Activated CD8-positive, alpha-beta memory T cell treated with anti-CD3 and anti-CD28 coated beads for 48 hours (primary cell): ENCODE measurements around the gene THRB.

Experiments
- DNase-seq, 3 experiments: peaks; one replicate each; pipeline ENCODE4 v3.0.0-alpha.2; 2020; ENCODE audit warnings: low read depth in 2 of 3, low spot score in 2 of 3

The THRB gene

GRCh38 chr3:24382647-24383046 lies 112.0 kb downstream of the THRB start:
- DNase-seq: no peak

- DNase-seq: no peak
Observed at GRCh38 chr3:24379936-24380335, 114.7 kb downstream of the THRB start.

GRCh38 chr3:24378313-24378712 lies 116.3 kb downstream of the THRB start:
- no peak for DNase-seq

GRCh38 chr3:24377218-24377993 lies 117.2 kb downstream of the THRB start:
- no peak for DNase-seq

DNA sequence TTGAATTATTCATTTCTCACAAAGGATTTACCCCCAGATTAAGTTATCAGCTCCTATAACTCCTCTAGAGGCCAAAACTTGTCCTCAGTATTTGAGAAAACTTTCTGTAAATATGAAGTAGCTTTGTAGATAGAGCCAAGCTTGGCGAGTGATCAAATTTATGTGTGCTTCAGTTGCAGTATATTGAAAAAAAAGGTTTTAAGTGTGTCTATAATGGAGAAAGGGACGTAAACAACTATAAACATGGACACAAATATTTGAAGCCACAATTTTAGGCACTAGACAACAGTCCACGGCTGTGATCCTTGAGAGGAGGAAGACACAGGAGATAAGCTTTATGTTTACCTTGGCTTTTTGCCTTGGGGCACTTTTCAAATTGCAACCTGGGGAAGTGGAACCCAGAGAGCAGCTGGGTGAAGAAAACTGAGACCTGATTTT lies 118.7 kb downstream of the THRB start:
- no peak for DNase-seq

DNA sequence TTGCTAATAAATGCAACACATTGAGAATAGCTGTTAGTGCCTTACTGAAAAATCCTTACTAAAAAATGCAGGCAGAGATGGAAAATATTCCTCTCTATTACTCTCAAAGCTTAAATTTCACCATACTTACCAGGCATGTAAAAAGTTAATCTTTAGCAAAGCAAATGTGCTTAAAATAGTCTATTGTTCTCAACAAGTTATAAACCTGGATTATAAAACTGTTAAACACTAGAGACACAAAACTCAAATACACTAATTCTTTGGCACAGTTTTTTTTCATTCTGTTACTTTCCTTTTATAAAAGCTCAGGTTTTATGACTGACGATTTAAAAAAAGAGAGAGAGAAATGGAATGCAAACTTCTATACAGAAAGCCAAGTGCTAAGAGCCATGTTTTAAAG lies 119.8 kb downstream of the THRB start:
- no peak for DNase-seq

GRCh38 chr3:24373198-24373959 lies 121.3 kb downstream of the THRB start:
- no peak for DNase-seq

DNA sequence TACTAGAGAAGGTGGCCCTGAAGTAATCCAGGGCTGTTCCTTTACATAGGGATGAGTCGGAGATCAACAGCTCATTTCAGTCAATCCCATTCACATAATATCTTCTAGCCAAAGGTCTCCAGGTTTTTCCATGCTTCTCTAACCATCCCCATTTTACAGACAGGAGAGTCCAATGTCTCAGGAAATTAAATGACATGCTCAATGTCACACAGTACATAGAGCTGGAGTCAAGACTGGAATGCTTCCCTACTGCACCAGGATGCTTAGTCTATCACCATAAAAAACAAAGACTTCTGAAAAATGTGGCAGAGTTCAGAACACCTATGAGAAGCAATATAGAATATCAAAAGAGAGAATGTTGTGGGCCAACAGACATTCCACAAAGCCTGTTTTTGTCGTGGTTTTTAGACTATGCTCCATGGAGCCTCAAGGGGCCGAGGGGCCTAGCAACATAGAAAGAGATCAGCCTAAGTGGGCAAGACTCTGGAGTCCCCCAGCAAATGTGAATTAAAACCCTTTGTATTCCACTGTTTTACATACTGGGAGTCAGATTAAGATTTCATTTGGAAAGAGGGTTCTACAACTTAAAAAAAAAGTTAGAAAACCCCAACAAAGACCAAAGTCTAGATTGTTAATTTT lies 122.0 kb downstream of the THRB start:
- DNase-seq: no peak

DNA sequence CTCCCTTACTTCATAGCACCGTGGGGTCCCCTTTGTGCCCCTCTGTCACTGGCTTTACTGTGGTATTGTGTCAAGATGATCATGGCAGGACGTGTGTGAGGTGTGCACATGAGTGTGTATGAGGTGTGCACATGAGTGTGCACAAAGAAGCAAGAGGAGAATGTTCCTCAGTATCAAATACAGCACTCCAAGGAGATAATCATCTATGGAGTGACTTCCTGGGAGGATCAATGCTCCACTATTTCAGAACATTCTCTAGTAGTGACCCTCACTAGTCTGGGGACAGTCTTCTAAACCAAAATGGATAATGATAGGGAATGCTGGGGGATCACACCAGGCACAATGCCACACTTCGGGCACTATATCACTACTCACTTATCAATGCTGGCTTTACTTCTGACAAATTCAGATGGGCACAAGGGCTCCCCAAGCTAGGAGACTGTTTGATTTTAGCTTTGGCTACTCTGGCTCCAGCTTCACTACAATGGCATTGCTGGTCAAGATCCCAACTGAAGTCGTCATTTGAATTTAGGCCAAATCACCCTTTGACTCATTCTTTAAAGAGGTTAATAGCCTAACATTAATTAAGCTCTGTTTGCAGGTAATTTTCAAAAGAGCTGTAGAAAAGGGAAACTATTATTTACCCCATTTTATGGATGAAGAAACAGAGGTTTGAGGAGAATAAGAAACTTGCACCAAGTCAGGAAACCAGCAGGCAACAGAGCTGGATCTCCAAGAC lies 124.1 kb downstream of the THRB start:
- no peak for DNase-seq

GRCh38 chr3:24368605-24369004 lies 126.0 kb downstream of the THRB start:
- DNase-seq: no peak

DNA sequence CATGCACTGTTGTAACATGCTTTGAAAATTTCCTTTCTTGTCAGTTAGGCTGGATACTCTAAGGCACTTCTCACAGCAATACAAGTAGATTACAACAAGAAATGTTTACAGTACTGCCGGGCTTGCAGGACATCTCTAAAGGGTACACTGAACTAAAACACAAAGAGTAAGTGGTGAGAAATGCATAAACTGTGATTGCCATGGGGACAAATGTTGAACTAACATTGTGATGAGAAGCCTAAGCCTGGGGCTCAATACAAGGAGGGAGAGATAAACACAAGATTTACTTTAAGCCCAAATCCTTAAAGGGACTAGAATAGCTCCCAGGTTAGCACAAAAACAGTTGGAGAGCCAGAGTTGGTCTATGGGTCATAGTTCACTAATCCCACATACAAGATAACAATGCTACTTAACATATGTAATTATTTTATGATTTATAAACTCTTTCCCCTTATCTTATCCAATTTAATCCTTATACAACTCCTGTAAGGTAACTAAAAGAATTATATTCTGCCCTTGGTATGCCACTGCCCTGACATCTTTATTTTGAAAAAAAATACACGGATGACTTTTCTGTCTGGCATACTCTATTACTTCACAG lies 126.9 kb downstream of the THRB start:
- no peak for DNase-seq

- no peak for DNase-seq
Observed at GRCh38 chr3:24367216-24367615, 127.4 kb downstream of the THRB start.

DNA sequence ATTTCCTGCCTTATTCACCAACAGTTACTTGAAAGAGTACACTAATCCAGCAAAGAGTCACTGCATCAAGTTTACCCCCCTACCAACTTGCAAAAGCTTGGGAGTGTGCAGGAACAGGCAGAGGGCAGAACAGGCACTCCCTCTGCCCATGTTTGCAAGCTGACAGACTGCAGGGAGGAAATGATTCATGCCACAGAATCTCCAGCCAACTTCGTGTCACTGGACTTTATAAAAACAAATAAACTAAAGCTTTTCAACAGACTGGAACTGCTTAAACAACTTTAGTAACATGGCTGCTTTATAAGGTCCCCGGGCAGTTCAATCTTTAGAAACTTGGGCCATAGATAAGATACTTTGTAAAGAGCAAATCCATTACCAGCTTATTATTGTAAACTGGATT lies 129.5 kb downstream of the THRB start:
- DNase-seq: no peak

DNA sequence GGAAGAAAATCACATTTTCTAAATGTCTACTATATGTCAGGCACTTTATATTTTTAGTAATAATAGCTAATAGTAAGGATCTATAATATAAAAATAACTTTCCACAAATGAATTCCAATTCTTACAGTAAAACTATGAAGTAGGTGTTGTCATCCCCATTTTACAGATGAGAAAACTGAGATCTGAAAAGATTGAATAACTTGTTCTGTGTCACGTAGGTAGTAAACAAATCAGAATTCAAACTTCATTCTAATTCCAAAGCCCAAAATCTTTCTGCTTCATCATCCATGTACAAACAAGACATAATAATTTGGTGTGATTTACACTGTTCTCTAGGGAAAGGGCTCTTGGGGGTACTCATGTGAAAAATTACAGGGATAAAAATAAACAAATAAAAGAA lies 130.3 kb downstream of the THRB start:
- DNase-seq: no peak

- no peak for DNase-seq
Observed at GRCh38 chr3:24363242-24363641, 131.4 kb downstream of the THRB start.

DNA sequence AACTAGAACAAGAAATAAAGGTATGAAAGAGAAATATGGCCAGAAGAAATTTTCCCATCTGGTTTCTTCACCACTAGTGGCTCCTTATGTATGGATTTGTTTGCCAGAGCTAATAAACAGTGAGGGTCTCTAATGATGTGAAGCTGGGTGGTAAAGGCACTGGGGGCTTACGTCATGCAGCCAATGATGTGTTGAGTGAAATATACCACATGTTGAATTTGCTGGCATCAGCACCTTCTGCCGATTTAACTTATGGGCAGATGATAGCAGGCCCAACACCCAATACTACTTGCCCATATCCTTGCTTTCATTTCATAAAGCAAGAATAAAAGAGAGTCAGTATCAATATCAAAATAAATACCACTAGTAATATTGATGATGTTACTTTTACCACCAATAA lies 133.0 kb downstream of the THRB start:
- DNase-seq: no peak

- DNase-seq: no peak
Observed at GRCh38 chr3:24360957-24361356, 133.7 kb downstream of the THRB start.

DNA sequence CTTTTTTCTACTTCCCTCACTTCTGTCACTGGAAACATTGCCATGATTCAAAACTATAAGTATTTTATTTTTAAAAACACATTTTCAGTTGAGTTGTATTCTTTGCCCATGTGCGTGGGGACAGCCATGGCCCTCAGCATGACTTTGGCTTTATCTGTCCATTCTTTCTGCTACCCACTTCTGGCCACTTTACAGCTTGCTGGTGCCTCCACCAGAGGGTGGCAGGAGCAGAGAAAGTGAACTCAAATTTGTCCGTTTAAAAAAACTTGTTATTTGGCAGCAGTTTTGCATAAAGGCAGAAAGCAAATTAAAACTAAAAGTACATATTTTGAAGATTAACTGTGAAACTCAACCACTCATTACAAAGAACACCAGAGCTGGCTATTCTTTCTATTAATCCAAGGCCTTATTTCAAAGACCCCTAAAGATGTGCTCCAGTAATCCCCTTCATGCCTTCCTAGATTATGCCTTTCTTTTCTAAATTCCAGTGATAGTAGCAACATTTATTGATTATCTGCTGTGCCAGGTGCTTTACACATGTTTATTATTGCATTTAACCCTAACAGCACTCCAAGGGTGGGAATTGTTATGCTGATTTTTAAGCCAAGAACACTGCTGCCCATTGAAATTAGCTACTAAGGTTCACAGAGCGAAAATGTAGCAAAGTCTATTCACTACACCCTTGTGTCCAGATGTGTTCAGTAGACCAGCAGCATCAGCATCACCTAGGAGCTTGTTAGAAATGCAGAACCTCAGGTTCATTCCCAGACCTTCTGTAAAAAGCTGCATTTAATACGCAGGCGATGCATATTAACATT lies 134.8 kb downstream of the THRB start:
- no peak for DNase-seq

DNA sequence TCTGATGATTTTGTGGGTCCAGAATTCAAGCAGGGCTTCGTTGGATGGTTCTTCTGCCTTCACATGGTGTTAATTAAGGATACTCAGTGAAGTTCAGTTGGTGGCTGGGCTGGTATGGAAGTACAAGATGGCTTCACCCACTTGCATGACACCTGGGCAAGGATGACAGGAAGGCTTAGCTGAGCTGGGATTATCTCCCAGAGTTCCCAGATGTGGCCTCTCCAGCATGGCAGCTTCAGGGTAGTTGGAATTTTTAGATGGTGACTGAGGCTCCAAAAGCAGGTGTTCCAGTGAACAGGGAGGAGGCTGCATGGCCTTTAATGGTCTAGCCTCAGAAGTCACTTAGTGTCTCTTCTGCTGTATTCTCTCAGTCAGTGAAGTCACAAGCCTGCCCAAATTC lies 135.5 kb downstream of the THRB start:
- DNase-seq: no peak

DNA sequence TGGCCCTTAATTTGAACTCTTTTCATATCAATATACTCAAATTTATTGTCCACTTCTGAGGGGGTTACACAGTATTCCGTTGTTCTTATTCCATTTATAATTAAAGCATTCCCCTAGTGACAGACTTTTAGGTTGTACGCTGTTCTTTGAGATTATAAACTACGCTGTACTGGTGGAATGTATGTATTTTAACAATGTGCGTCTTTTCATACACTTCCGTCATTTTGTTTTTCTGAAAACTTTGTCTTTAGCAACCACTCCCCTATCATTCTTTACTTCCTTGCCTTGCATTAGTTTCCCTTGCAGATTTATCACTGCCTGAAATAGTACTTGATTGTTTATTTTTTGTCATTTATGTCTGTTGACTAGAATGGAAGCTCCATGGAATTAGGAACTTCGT lies 137.0 kb downstream of the THRB start:
- no peak for DNase-seq
